Measurements from ENCODE around the gene CYP2U1. TPM values are rescaled to one million over a fixed set of nuclear protein-coding genes. Genes with fewer than 3 reads are reported as not detected.

CYP2U1 gene
- polyA plus RNA-seq, 1 of the 3 experiments (the other 2 are of a cell fraction), result 2.0 TPM

DNA sequence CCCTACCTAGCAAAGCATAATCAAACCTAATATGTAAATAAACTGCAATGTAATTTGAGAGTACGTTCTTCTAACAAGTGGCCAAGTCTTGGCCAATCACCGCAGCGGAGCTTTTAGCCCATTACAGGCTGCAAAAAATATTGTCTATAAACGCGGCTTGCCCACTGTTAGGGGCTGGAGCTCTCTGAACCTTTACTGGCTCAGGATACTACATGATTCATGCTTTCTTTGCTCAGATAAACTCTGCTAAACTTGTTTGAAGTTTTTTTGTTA is 57.4 kb downstream of the CYP2U1 start:
- Histone ChIP-seq H2AFZ (ENCODE audit: low read depth) (no peak overlapping the region), H3F3A (replicated peaks; ENCODE audit: insufficient read depth) (peaks cover 2% of the 10 kb centered on the region), H3K9ac (no peak overlapping the region), H3K27ac (ENCODE audit: low read depth in 2 of 2, low read length in 1 of 2) (no peak overlapping the region), H3K27me3 (ENCODE audit: insufficient read depth) (no peaks in the 10 kb centered on the region), H3K9me2 (no peaks in the 10 kb centered on the region), H3K79me2 (ENCODE audit: insufficient read depth) (peaks cover 26% of the 10 kb centered on the region), H3K4me3 (ENCODE audit: low read depth in 2 of 2, low read length in 1 of 2) (no peak overlapping the region), H3K36me3 (replicated peaks in 1 of 2; ENCODE audit: control insufficient read depth in 1 of 2, insufficient read depth in 2 of 2, low read length in 1 of 2) (no peaks in the 10 kb centered on the region), H3K4me2 (no peak overlapping the region), H3K4me1 (ENCODE audit: control insufficient read depth in 1 of 2, insufficient read depth in 2 of 2, low read depth in 1 of 2, low read length in 1 of 2) (peaks cover 3 to 5% of the 10 kb centered on the region in 2 experiments; a peak in 3 of 4 replicates), H3K9me3 (no peaks in the 10 kb centered on the region), H4K20me1 (ENCODE audit: insufficient read depth) (no peaks in the 10 kb centered on the region)
- ChIA-PET POLR2A (no interaction called here), CTCF (interaction anchor here (1.4 kb wide), 1 partner anchor 8 kb away, joined by 3 read pairs; no protein-coding TSS in a partner anchor)
- 94% methylated on average over 5 of the region's 5 CpGs for WGBS (ENCODE audit: low lambda C conversion rate)
- no peak for DNase-seq
- no peak for TF ChIP-seq ELF1 (IDR thresholded peaks at IDR 0.05)
- TF ChIP-seq MXI1 (IDR thresholded peaks at IDR 0.05; ENCODE audit: low read depth, low read length), result no peak
- no peak for TF ChIP-seq RCOR1 (IDR thresholded peaks at IDR 0.05; ENCODE audit: low read length)
- no peak for TF ChIP-seq JUND (IDR thresholded peaks at IDR 0.05)
- TF ChIP-seq CHD2 (IDR thresholded peaks at IDR 0.05; ENCODE audit: low read length, partially characterized antibody), result no peak
- no peak for TF ChIP-seq YY1 (IDR thresholded peaks at IDR 0.05; ENCODE audit: low read depth)
- TF ChIP-seq SMC3 (IDR thresholded peaks at IDR 0.05; ENCODE audit: low read depth, low read length), result no peak
- TF ChIP-seq TCF12 (IDR thresholded peaks at IDR 0.05), result no peak
- TF ChIP-seq GATA2 (CRISPR knock-in tag; IDR thresholded peaks at IDR 0.05), result no peak
- TF ChIP-seq, protein P1, sequence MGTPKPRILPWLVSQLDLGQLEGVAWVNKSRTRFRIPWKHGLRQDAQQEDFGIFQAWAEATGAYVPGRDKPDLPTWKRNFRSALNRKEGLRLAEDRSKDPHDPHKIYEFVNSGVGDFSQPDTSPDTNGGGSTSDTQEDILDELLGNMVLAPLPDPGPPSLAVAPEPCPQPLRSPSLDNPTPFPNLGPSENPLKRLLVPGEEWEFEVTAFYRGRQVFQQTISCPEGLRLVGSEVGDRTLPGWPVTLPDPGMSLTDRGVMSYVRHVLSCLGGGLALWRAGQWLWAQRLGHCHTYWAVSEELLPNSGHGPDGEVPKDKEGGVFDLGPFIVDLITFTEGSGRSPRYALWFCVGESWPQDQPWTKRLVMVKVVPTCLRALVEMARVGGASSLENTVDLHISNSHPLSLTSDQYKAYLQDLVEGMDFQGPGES (IDR thresholded peaks at IDR 0.05; ENCODE audit: low read depth, low read length), result no peak
- TF ChIP-seq MEF2A (IDR thresholded peaks at IDR 0.05; ENCODE audit: borderline replicate concordance, low read depth), result no peak
- no peak for TF ChIP-seq FOSL2 (IDR thresholded peaks at IDR 0.05; ENCODE audit: borderline replicate concordance, low read depth)
- TF ChIP-seq RAD21 (IDR thresholded peaks at IDR 0.05; ENCODE audit: low read length), result no peak
- TF ChIP-seq, protein P2, sequence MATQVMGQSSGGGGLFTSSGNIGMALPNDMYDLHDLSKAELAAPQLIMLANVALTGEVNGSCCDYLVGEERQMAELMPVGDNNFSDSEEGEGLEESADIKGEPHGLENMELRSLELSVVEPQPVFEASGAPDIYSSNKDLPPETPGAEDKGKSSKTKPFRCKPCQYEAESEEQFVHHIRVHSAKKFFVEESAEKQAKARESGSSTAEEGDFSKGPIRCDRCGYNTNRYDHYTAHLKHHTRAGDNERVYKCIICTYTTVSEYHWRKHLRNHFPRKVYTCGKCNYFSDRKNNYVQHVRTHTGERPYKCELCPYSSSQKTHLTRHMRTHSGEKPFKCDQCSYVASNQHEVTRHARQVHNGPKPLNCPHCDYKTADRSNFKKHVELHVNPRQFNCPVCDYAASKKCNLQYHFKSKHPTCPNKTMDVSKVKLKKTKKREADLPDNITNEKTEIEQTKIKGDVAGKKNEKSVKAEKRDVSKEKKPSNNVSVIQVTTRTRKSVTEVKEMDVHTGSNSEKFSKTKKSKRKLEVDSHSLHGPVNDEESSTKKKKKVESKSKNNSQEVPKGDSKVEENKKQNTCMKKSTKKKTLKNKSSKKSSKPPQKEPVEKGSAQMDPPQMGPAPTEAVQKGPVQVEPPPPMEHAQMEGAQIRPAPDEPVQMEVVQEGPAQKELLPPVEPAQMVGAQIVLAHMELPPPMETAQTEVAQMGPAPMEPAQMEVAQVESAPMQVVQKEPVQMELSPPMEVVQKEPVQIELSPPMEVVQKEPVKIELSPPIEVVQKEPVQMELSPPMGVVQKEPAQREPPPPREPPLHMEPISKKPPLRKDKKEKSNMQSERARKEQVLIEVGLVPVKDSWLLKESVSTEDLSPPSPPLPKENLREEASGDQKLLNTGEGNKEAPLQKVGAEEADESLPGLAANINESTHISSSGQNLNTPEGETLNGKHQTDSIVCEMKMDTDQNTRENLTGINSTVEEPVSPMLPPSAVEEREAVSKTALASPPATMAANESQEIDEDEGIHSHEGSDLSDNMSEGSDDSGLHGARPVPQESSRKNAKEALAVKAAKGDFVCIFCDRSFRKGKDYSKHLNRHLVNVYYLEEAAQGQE (IDR thresholded peaks at IDR 0.05; ENCODE audit: low read depth, low read length), result no peak
- no peak for TF ChIP-seq TAF1 (IDR thresholded peaks at IDR 0.05; ENCODE audit: borderline replicate concordance, low read depth, low read length)
- TF ChIP-seq FOXM1 (IDR thresholded peaks at IDR 0.05; ENCODE audit: low read depth), result no peak
- TF ChIP-seq, protein P3, sequence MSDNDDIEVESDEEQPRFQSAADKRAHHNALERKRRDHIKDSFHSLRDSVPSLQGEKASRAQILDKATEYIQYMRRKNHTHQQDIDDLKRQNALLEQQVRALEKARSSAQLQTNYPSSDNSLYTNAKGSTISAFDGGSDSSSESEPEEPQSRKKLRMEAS (IDR thresholded peaks at IDR 0.05; ENCODE audit: low read depth), result no peak
- TF ChIP-seq SIN3A (IDR thresholded peaks at IDR 0.05; ENCODE audit: borderline replicate concordance, low read depth, low read length), result no peak
- no peak for TF ChIP-seq TEAD4 (IDR thresholded peaks at IDR 0.05; ENCODE audit: borderline replicate concordance, insufficient read depth)
